HCT116 (cell line): Measurements from ENCODE around the gene BRPF3. TPM values are rescaled to one million over a fixed set of nuclear protein-coding genes. Genes with fewer than 3 reads are reported as not detected.

Source experiments
- ATAC-seq: fragments of 200-7000 bp; cut with Tn5 transposase; 2 replicates; pipeline ENCODE4 v1.9.1; 2020; ENCODE audit warnings: mild to moderate bottlenecking, moderate library complexity
- BruUV-seq: library from RNA; stranded (reverse); fragments of 400-500 nt; replicated peaks from 2 replicates; lab custom pipeline; 2021; lab: Mats Ljungman, UMichigan
- CTCF ChIA-PET: fragments of 300-600 bp; sonication (Branson Sonifier 250); formaldehyde crosslinking; loops from one replicate; lab custom pipeline; 2021; ENCODE audit warnings: antibody characterized with exemption; lab: Charles Lee
- POLR2A ChIA-PET: fragments of 300-600, 350-600 bp; sonication (Branson Sonifier 250); formaldehyde crosslinking; loops from one replicate; lab custom pipeline; 2021; ENCODE audit warnings: antibody characterized with exemption; lab: Charles Lee
- RAD21 ChIA-PET, 2 experiments: fragments of 300-600 bp; sonication (Branson Sonifier 250); formaldehyde crosslinking; loops; one replicate each; lab custom pipeline; 2023; ENCODE audit warnings: low total read pairs in 2 of 2; ENCODE audit not compliant: uncharacterized antibody in 2 of 2, unreplicated experiment in 2 of 2, low non-redundant PET in 1 of 2; lab: Charles Lee
- DNase-seq: peaks from one replicate; pipeline ENCODE4 v3.0.0-alpha.2; 2010; ENCODE audit warnings: low read depth, low spot score
- H2AFZ ChIP-seq: fragments of 200-600 bp; shearing (Covaris generic), sonication (generic); 2 replicates; pipeline ENCODE4 v1.6.1; 2017; ENCODE audit warnings: low read depth, mixed run types, mixed read lengths, antibody characterized with exemption, low read length; ENCODE audit not compliant: poor library complexity, severe bottlenecking
- H3K27ac ChIP-seq: 2 replicates; pipeline ENCODE4 v1.5.1; 2012; ENCODE audit warnings: low read depth, low read length
- H3K27me3 ChIP-seq: fragments of 200-600 bp; sonication (generic); 2 replicates; pipeline ENCODE4 v1.6.1; 2016; ENCODE audit warnings: mixed run types, low read length, mixed read lengths; ENCODE audit not compliant: insufficient read depth
- H3K36me3 ChIP-seq, 2 experiments: fragments of 200-500 bp in 1 of 2; fragments of 200-600 bp in 1 of 2; sonication (Bioruptor generic) in 1 of 2; sonication (generic) in 1 of 2; 2 replicates each; pipeline versions ENCODE4 v1.5.1 to v1.6.1; 2014 to 2016; ENCODE audit warnings: low read length in 2 of 2, inconsistent platforms in 1 of 2, mixed read lengths in 1 of 2, mixed run types in 1 of 2; ENCODE audit not compliant: insufficient read depth in 2 of 2, control insufficient read depth in 1 of 2
- H3K4me1 ChIP-seq, 2 experiments: fragments of 200-600 bp in 1 of 2; sonication (generic) in 1 of 2; 2 replicates each; pipeline versions ENCODE4 v1.5.1 to v1.6.1; 2012 to 2017; ENCODE audit warnings: low read length in 2 of 2, inconsistent platforms in 1 of 2, mild to moderate bottlenecking in 1 of 2, mixed read lengths in 1 of 2, mixed run types in 1 of 2, moderate library complexity in 1 of 2; ENCODE audit not compliant: insufficient read depth in 2 of 2, control insufficient read depth in 1 of 2
- H3K4me2 ChIP-seq: fragments of 200-600 bp; sonication (generic); 2 replicates; pipeline ENCODE4 v1.6.1; 2017; ENCODE audit warnings: mixed run types, low read length, mixed read lengths
- H3K4me3 ChIP-seq, 2 experiments: fragments of 200-600 bp in 1 of 2; sonication (generic) in 1 of 2; replicated peaks in 1 of 2; 2 replicates each; pipeline ENCODE4 v1.5.1; 2011 to 2016; ENCODE audit warnings: low read length in 2 of 2, control low read depth in 1 of 2, low read depth in 1 of 2, mild to moderate bottlenecking in 1 of 2, mixed read lengths in 1 of 2, mixed run types in 1 of 2
- H3K79me2 ChIP-seq: fragments of 200-600 bp; sonication (generic); 2 replicates; pipeline ENCODE4 v1.6.1; 2017; ENCODE audit warnings: mild to moderate bottlenecking, mixed run types, low read length, moderate library complexity, mixed read lengths; ENCODE audit not compliant: insufficient read depth
- H3K9ac ChIP-seq: fragments of 200-600 bp; sonication (generic); 2 replicates; pipeline ENCODE4 v1.6.1; 2016; ENCODE audit warnings: low read length, mixed read lengths
- H3K9me2 ChIP-seq: fragments of 200-600 bp; sonication (generic), shearing (Covaris generic); 2 replicates; pipeline ENCODE4 v1.6.1; 2017; ENCODE audit warnings: mixed run types, mild to moderate bottlenecking, moderate library complexity; ENCODE audit not compliant: insufficient read depth
- H3K9me3 ChIP-seq, 2 experiments: fragments of 200-500 bp in 1 of 2; fragments of 200-600 bp in 1 of 2; sonication (Bioruptor generic) in 1 of 2; sonication (generic) in 1 of 2; 2 replicates each; pipeline ENCODE4 v1.6.1; 2014 to 2017; ENCODE audit warnings: low read length in 2 of 2, mixed read lengths in 2 of 2, inconsistent platforms in 1 of 2, low read depth in 1 of 2, mild to moderate bottlenecking in 1 of 2, mixed run types in 1 of 2, moderate library complexity in 1 of 2; ENCODE audit not compliant: control insufficient read depth in 1 of 2, insufficient read depth in 1 of 2
- H4K20me1 ChIP-seq: fragments of 200-600 bp; sonication (generic), shearing (Covaris generic); 2 replicates; pipeline ENCODE4 v1.6.1; 2017; ENCODE audit warnings: mixed run types, mild to moderate bottlenecking, moderate library complexity; ENCODE audit not compliant: insufficient read depth
- ATF3 ChIP-seq: IDR thresholded peaks from 2 replicates; pipeline ENCODE4 v1.6.1; 2012
- CBX3 ChIP-seq: IDR thresholded peaks from 2 replicates; pipeline ENCODE4 v1.6.1; 2012; ENCODE audit warnings: low read depth
- CEBPB ChIP-seq: IDR thresholded peaks from 2 replicates; pipeline ENCODE4 v1.6.1; 2012; ENCODE audit warnings: low read depth
- CTCF ChIP-seq, 3 experiments: fragments of 200-600 bp in 1 of 3; sonication (generic) in 1 of 3; IDR thresholded peaks in 2 of 3; conservative IDR thresholded peaks in 1 of 3; 2 replicates each; pipeline ENCODE4 v1.5.1; 2012 to 2017; ENCODE audit warnings: low read depth in 2 of 3, low read length in 2 of 3, antibody characterized with exemption in 1 of 3, borderline replicate concordance in 1 of 3, control low read depth in 1 of 3, mild to moderate bottlenecking in 1 of 3, mixed read lengths in 1 of 3, mixed run types in 1 of 3, moderate library complexity in 1 of 3; ENCODE audit not compliant: insufficient read depth in 1 of 3
- EGR1 ChIP-seq: IDR thresholded peaks from 2 replicates; pipeline ENCODE4 v1.6.1; 2012; ENCODE audit warnings: low read depth
- ELF1 ChIP-seq: IDR thresholded peaks from 2 replicates; pipeline ENCODE4 v1.6.1; 2012; ENCODE audit warnings: low read depth, borderline replicate concordance
- EZH2 ChIP-seq: fragments of 200-600 bp; sonication (generic); IDR thresholded peaks from 2 replicates; pipeline ENCODE4 v1.6.1; 2017; ENCODE audit warnings: antibody characterized with exemption, mixed run types
- JUND ChIP-seq: IDR thresholded peaks from 2 replicates; pipeline ENCODE4 v1.6.1; 2012
- MAX ChIP-seq: IDR thresholded peaks from 2 replicates; pipeline ENCODE4 v1.6.1; 2012
- POLR2A ChIP-seq: IDR thresholded peaks from 2 replicates; pipeline ENCODE4 v1.7.0; 2011; ENCODE audit warnings: borderline replicate concordance; ENCODE audit not compliant: insufficient read depth, insufficient read length; ENCODE audit errors: extremely low read depth
- POLR2AphosphoS5 ChIP-seq: IDR thresholded peaks from 2 replicates; pipeline ENCODE4 v1.6.1; 2011; ENCODE audit warnings: mild to moderate bottlenecking, low read depth, low read length, moderate library complexity
- RAD21 ChIP-seq: IDR thresholded peaks from 2 replicates; pipeline ENCODE4 v1.6.1; 2012; ENCODE audit warnings: low read depth, mild to moderate bottlenecking
- REST ChIP-seq: IDR thresholded peaks from 2 replicates; pipeline ENCODE4 v1.6.1; 2012; ENCODE audit warnings: low read depth
- SP1 ChIP-seq: IDR thresholded peaks from 2 replicates; pipeline ENCODE4 v1.6.1; 2012; ENCODE audit warnings: low read depth
- TCF7L2 ChIP-seq: IDR thresholded peaks from 2 replicates; pipeline ENCODE4 v1.7.0; 2011; ENCODE audit warnings: borderline replicate concordance, inconsistent platforms; ENCODE audit not compliant: insufficient read depth, insufficient read length; ENCODE audit errors: extremely low read depth
- YY1 ChIP-seq: IDR thresholded peaks from 2 replicates; pipeline ENCODE4 v1.6.1; 2011; ENCODE audit warnings: low read length, low read depth, moderate library complexity, mild to moderate bottlenecking; ENCODE audit not compliant: insufficient replicate concordance; ENCODE audit errors: extremely low read depth
- ZBTB33 ChIP-seq: IDR thresholded peaks from 2 replicates; pipeline ENCODE4 v1.6.1; 2011; ENCODE audit warnings: mild to moderate bottlenecking, low read length, moderate library complexity; ENCODE audit not compliant: insufficient replicate concordance; ENCODE audit errors: extremely low read depth
- ZFX ChIP-seq: fragments of 450-650 bp; IDR thresholded peaks from 2 replicates; pipeline ENCODE4 v1.6.1; 2017
- ZNF274 ChIP-seq: fragments of 200-500 bp; sonication (Bioruptor generic); IDR thresholded peaks from 2 replicates; pipeline ENCODE4 v1.6.1; 2014; ENCODE audit warnings: mild to moderate bottlenecking, low read depth, low read length, inconsistent platforms
- intact Hi-C: fragments of 100-400 bp; cut with micrococcal nuclease; formaldehyde crosslinking; loops from 2 replicates; pipeline ENCODE4 v1.10.0; 2022
- total RNA-seq: library from RNA; stranded (reverse); gene quantifications from one replicate; pipeline ENCODE4 v1.2.1, GENCODE V29; 2021; ENCODE audit not compliant: unreplicated experiment

BRPF3 gene
- total RNA-seq, 1 experiment from 2014 or later: 20.3 TPM

- no peak for ATAC-seq
- TF ChIP-seq REST (no peak), TCF7L2 (no peak), CEBPB (no peak), ATF3 (no peak), JUND (no peak), CBX3 (no peak), RAD21 (no peak), ZBTB33 (no peak), ZFX (no peak), CTCF (IDR thresholded peaks at IDR 0.05 in 2 of 3, conservative IDR thresholded peaks at IDR 0.05 in 1 of 3; ENCODE audit: borderline replicate concordance in 1 of 3, insufficient read depth in 1 of 3, low read depth in 2 of 3, low read length in 2 of 3) (no peak), POLR2AphosphoS5 (no peak), YY1 (no peak), EZH2 (no peak), ELF1 (no peak), MAX (no peak), SP1 (no peak), EGR1 (no peak), ZNF274 (no peak), POLR2A (no peak)
- H4K20me1 ChIP-seq: no peaks in the 10 kb centered on the region
- peaks cover 15% of the 10 kb centered on the region; the same call in 1 of the 2 replicates for H3K27me3 ChIP-seq
- DNase-seq: no peak
- H3K4me2 ChIP-seq: no peak overlapping the region
- RAD21 ChIA-PET: no interaction called here
- intact Hi-C loops: no loop called here
- no peak overlapping the region for H2AFZ ChIP-seq
- no peaks in the 10 kb centered on the region for H3K9me2 ChIP-seq
- CTCF ChIA-PET: no interaction called here
- no peak overlapping the region for H3K27ac ChIP-seq
- no peaks in the 10 kb centered on the region for H3K36me3 ChIP-seq
- H3K9me3 ChIP-seq: no peaks in the 10 kb centered on the region
- H3K79me2 ChIP-seq: no peaks in the 10 kb centered on the region
- no peaks in the 10 kb centered on the region for H3K4me1 ChIP-seq
- no peak overlapping the region for H3K9ac ChIP-seq
- no peak overlapping the region for H3K4me3 ChIP-seq
- POLR2A ChIA-PET: no interaction called here
- no TSS peak for BruUV-seq
Measured at GRCh38 chr6:36273802-36274514, 77.4 kb downstream of the BRPF3 start.
